ENCODE results near the gene ZNF611.
A peak's percentile ranks its signal among the peaks of the same experiment; 100 is the strongest.
"Not testable (repeated sequence)": the region's sequence is repeated elsewhere in the genome, so short reads cannot be mapped to it uniquely, and the experiment has no call there.

The ZNF611 gene

DNA sequence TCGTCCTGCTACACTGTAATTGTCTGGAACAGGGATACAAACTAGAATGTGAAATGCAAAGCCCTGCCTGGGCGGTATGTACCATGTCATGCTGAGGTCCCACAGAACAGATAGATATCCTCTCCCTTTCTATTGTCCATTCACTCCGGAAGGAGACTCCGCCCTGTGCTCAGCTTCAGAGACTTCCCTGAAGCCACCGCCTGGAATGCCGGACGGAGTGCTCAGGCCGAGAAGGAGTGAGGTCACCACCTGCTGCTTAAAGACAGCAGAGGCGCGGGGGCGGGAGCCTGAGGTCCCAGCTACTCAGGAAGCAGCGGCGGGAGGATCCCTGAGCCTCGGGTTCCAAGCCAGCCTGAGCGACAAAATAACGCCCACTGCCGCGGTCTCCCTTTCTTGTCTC, 890 bp upstream of the ZNF611 start:
- peak overlapping the region; percentile 73 for H3K27ac ChIP-seq (replicated peaks; ENCODE audit: low read length)
- no peak overlapping the region for H2BK12ac ChIP-seq (ENCODE audit: low read length)
- DNase-seq (ENCODE audit: low spot score) = peak; percentile 47
- H3K18ac ChIP-seq (ENCODE audit: low read length) = no peak overlapping the region
- peaks cover 0 to 1% of the 10 kb centered on the region in 2 donors for H3K4me1 ChIP-seq (ENCODE audit: control insufficient read depth in 2 of 2, insufficient read depth in 1 of 2, low read depth in 1 of 2, low read length in 2 of 2)
- WGBS, 2 donors (ENCODE audit: extremely low coverage in 2 of 2, insufficient read length in 2 of 2, insufficient replicate concordance in 1 of 2) = no CpG with 5 or more reads among the region's 18 CpGs
- H2BK120ac ChIP-seq (ENCODE audit: low read depth, low read length) = no peak overlapping the region
- H2AFZ ChIP-seq (ENCODE audit: low read length) = peak overlapping the region; percentile 94
- no peak overlapping the region for H3K23ac ChIP-seq (ENCODE audit: low read depth, low read length, poor library complexity)
- no peak overlapping the region for H3K4me2 ChIP-seq (ENCODE audit: insufficient read depth, low read length, poor library complexity, severe bottlenecking)
- peaks cover 0 to 7% of the 10 kb centered on the region in 2 donors for H3K36me3 ChIP-seq (replicated peaks in 1 of 2; ENCODE audit: control insufficient read depth in 2 of 2, insufficient read depth in 2 of 2, low read length in 2 of 2)
- peaks cover 1 to 7% of the 10 kb centered on the region in 2 donors for H3K9me3 ChIP-seq (replicated peaks in 1 of 2; ENCODE audit: control insufficient read depth in 2 of 2, insufficient read depth in 1 of 2, low read depth in 1 of 2, low read length in 2 of 2)
- H3K79me1 ChIP-seq (ENCODE audit: low read depth, low read length) = no peaks in the 10 kb centered on the region
- no peak overlapping the region for H3K9ac ChIP-seq (ENCODE audit: low read depth, low read length, poor library complexity)
- no peak overlapping the region for H4K91ac ChIP-seq (ENCODE audit: low read depth, low read length, poor library complexity)
- no peak overlapping the region for H2BK15ac ChIP-seq (ENCODE audit: low read length)
- no peak overlapping the region for H2AK5ac ChIP-seq (ENCODE audit: low read depth, low read length)
- no peak overlapping the region for H2BK5ac ChIP-seq (ENCODE audit: low read length)
- no peak overlapping the region for H3K4ac ChIP-seq (ENCODE audit: low read length)
- H3K14ac ChIP-seq (ENCODE audit: low read length) = no peak overlapping the region
- H3K4me3 ChIP-seq (ENCODE audit: low read length in 2 of 2) = no peak overlapping the region
- H4K8ac ChIP-seq (ENCODE audit: low read depth, low read length) = no peak overlapping the region
- no peaks in the 10 kb centered on the region for H3K27me3 ChIP-seq (ENCODE audit: control insufficient read depth in 3 of 3, insufficient read depth in 3 of 3, low read depth in 1 of 3, low read length in 3 of 3)

DNA sequence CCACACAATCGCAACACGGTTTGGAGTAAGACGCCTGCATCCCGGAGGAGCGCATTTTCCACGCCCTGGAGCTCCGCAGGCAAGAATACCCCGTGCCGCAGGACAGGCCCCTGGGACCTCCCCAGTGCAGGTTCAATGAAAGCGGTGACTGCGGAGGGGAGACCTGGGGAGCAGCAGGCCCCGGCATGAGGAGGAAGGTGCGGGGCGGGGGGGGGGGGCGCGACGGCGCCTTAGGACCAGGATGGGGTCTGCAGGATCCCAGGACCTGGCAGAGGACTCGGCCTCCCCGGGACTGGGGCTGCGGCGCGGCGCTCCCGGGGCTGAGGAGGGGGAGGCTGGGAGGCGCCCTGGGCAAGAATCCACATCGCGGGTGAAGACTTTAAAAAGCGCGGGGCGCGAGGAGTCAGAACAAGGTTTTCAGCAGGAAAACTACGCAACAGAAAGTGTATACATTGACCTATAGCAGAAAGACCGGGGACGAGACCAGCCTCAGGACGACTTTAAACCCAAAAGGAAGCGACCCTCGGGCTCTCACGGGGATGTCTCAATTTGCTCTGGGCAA, 432 bp downstream of the ZNF611 start:
- Histone ChIP-seq H2BK15ac (ENCODE audit: low read length) (no peak overlapping the region), H3K27me3 (ENCODE audit: control insufficient read depth in 3 of 3, insufficient read depth in 3 of 3, low read depth in 1 of 3, low read length in 3 of 3) (no peaks in the 10 kb centered on the region), H3K4me2 (ENCODE audit: insufficient read depth, low read length, poor library complexity, severe bottlenecking) (peak overlapping the region; percentile 87), H3K27ac (replicated peaks; ENCODE audit: low read length) (no peak overlapping the region), H2AK5ac (ENCODE audit: low read depth, low read length) (no peak overlapping the region), H3K23ac (ENCODE audit: low read depth, low read length, poor library complexity) (no peak overlapping the region), H3K4me1 (ENCODE audit: control insufficient read depth in 2 of 2, insufficient read depth in 1 of 2, low read depth in 1 of 2, low read length in 2 of 2) (peaks cover 0 to 1% of the 10 kb centered on the region in 2 donors), H2BK5ac (ENCODE audit: low read length) (no peak overlapping the region), H3K36me3 (replicated peaks in 1 of 2; ENCODE audit: control insufficient read depth in 2 of 2, insufficient read depth in 2 of 2, low read length in 2 of 2) (peaks cover 0 to 15% of the 10 kb centered on the region in 2 donors), H4K91ac (ENCODE audit: low read depth, low read length, poor library complexity) (no peak overlapping the region), H3K9me3 (replicated peaks in 1 of 2; ENCODE audit: control insufficient read depth in 2 of 2, insufficient read depth in 1 of 2, low read depth in 1 of 2, low read length in 2 of 2) (peaks cover 1 to 7% of the 10 kb centered on the region in 2 donors), H2BK12ac (ENCODE audit: low read length) (no peak overlapping the region), H2BK120ac (ENCODE audit: low read depth, low read length) (no peak overlapping the region), H3K9ac (ENCODE audit: low read depth, low read length, poor library complexity) (peak overlapping the region; percentile 90), H3K79me1 (ENCODE audit: low read depth, low read length) (no peaks in the 10 kb centered on the region), H3K18ac (ENCODE audit: low read length) (peak overlapping the region; percentile 80), H3K14ac (ENCODE audit: low read length) (no peak overlapping the region), H4K8ac (ENCODE audit: low read depth, low read length) (no peak overlapping the region), H2AFZ (ENCODE audit: low read length) (peak overlapping the region; percentile 94), H3K4ac (ENCODE audit: low read length) (no peak overlapping the region), H3K4me3 (ENCODE audit: low read length in 2 of 2) (peak overlapping the region; percentile 82 to 89)
- WGBS, 2 donors (ENCODE audit: extremely low coverage in 2 of 2, insufficient read length in 2 of 2, insufficient replicate concordance in 1 of 2) = no CpG with 5 or more reads among the region's 39 CpGs
- peak; percentile 37 for DNase-seq (ENCODE audit: low spot score)

DNA sequence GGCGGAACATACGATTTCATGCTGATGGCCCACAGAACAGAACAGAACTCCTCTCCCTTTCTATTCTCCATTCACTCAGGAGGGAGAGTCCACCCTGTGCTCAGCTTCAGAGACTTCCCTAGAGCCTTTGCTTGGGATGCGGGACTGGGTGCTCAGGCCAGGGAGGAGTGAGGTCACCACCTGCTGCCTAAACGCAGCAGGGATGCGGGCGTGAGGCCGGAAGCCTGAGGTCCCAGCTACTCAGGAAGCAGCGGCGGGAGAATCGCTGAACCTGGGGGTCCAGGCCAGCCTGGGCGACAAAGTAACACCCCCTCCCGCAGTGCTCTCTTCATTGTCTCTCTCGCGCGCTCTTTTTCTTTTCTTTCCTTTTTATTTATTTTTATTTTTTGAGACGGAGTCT, 8.8 kb downstream of the ZNF611 start:
- not testable (repeated sequence) for H3K4me2 ChIP-seq (ENCODE audit: insufficient read depth, low read length, poor library complexity, severe bottlenecking); H3K18ac ChIP-seq (ENCODE audit: low read length); H2AFZ ChIP-seq (ENCODE audit: low read length); H3K4me3 ChIP-seq (ENCODE audit: low read length in 2 of 2); H3K27me3 ChIP-seq (ENCODE audit: control insufficient read depth in 3 of 3, insufficient read depth in 3 of 3, low read depth in 1 of 3, low read length in 3 of 3); H3K4ac ChIP-seq (ENCODE audit: low read length); DNase-seq (ENCODE audit: low spot score); H2BK15ac ChIP-seq (ENCODE audit: low read length); H4K8ac ChIP-seq (ENCODE audit: low read depth, low read length); H2BK12ac ChIP-seq (ENCODE audit: low read length); H2BK120ac ChIP-seq (ENCODE audit: low read depth, low read length); H3K23ac ChIP-seq (ENCODE audit: low read depth, low read length, poor library complexity); H4K91ac ChIP-seq (ENCODE audit: low read depth, low read length, poor library complexity); H3K79me1 ChIP-seq (ENCODE audit: low read depth, low read length); H2AK5ac ChIP-seq (ENCODE audit: low read depth, low read length); H3K4me1 ChIP-seq (ENCODE audit: control insufficient read depth in 2 of 2, insufficient read depth in 1 of 2, low read depth in 1 of 2, low read length in 2 of 2); H3K14ac ChIP-seq (ENCODE audit: low read length); H3K9ac ChIP-seq (ENCODE audit: low read depth, low read length, poor library complexity); H2BK5ac ChIP-seq (ENCODE audit: low read length); H3K27ac ChIP-seq (replicated peaks; ENCODE audit: low read length)
- no CpG with 5 or more reads among the region's 16 CpGs for WGBS, 2 donors (ENCODE audit: extremely low coverage in 2 of 2, insufficient read length in 2 of 2, insufficient replicate concordance in 1 of 2)
- Histone ChIP-seq H3K36me3 (replicated peaks in 1 of 2; ENCODE audit: control insufficient read depth in 2 of 2, insufficient read depth in 2 of 2, low read length in 2 of 2) (peaks cover 5 to 74% of the 10 kb centered on the region in 2 donors), H3K9me3 (replicated peaks in 1 of 2; ENCODE audit: control insufficient read depth in 2 of 2, insufficient read depth in 1 of 2, low read depth in 1 of 2, low read length in 2 of 2) (peaks cover 5 to 26% of the 10 kb centered on the region in 2 donors)

DNA sequence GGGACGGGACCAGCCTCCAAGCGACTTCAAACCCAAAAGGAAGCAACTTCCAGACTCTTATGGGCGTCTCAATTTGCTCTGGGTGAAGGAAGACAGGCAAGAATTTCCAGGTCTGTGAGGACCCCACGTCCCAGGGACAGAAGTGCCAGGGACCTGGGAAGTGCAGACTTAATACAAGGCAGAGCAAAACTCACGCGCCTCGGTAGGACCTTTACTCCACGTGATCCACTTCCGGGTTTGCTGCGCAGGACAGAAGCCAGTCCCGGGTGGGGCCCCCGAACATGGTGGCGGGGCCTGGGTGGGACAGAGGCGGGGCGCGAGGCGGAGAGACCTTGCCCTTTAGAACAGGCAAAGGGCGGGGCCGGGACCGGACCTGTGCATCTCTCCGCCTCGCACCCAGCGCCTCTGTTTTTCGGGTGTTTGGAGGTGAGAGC, 9.3 kb downstream of the ZNF611 start:
- no peak overlapping the region for H3K9ac ChIP-seq (ENCODE audit: low read depth, low read length, poor library complexity)
- H3K23ac ChIP-seq (ENCODE audit: low read depth, low read length, poor library complexity) = no peak overlapping the region
- H3K36me3 ChIP-seq (replicated peaks in 1 of 2; ENCODE audit: control insufficient read depth in 2 of 2, insufficient read depth in 2 of 2, low read length in 2 of 2) = peaks cover 8 to 77% of the 10 kb centered on the region in 2 donors
- H2BK120ac ChIP-seq (ENCODE audit: low read depth, low read length) = no peak overlapping the region
- no peak overlapping the region for H3K4me2 ChIP-seq (ENCODE audit: insufficient read depth, low read length, poor library complexity, severe bottlenecking)
- no peak overlapping the region for H3K18ac ChIP-seq (ENCODE audit: low read length)
- H2AK5ac ChIP-seq (ENCODE audit: low read depth, low read length) = no peak overlapping the region
- no peak overlapping the region for H2BK15ac ChIP-seq (ENCODE audit: low read length)
- no peak overlapping the region for H3K4ac ChIP-seq (ENCODE audit: low read length)
- H3K4me1 ChIP-seq (ENCODE audit: control insufficient read depth in 2 of 2, insufficient read depth in 1 of 2, low read depth in 1 of 2, low read length in 2 of 2) = no peaks in the 10 kb centered on the region
- H4K91ac ChIP-seq (ENCODE audit: low read depth, low read length, poor library complexity) = no peak overlapping the region
- H2BK5ac ChIP-seq (ENCODE audit: low read length) = no peak overlapping the region
- no peak for DNase-seq (ENCODE audit: low spot score)
- no peaks in the 10 kb centered on the region for H3K27me3 ChIP-seq (ENCODE audit: control insufficient read depth in 3 of 3, insufficient read depth in 3 of 3, low read depth in 1 of 3, low read length in 3 of 3)
- no peak overlapping the region for H3K4me3 ChIP-seq (ENCODE audit: low read length in 2 of 2)
- peaks cover 5% of the 10 kb centered on the region for H3K79me1 ChIP-seq (ENCODE audit: low read depth, low read length)
- H4K8ac ChIP-seq (ENCODE audit: low read depth, low read length) = no peak overlapping the region
- no peak overlapping the region for H3K27ac ChIP-seq (replicated peaks; ENCODE audit: low read length)
- H3K14ac ChIP-seq (ENCODE audit: low read length) = no peak overlapping the region
- no peak overlapping the region for H2BK12ac ChIP-seq (ENCODE audit: low read length)
- H3K9me3 ChIP-seq (replicated peaks in 1 of 2; ENCODE audit: control insufficient read depth in 2 of 2, insufficient read depth in 1 of 2, low read depth in 1 of 2, low read length in 2 of 2) = peaks cover 5 to 28% of the 10 kb centered on the region in 2 donors
- WGBS, 2 donors (ENCODE audit: extremely low coverage in 2 of 2, insufficient read length in 2 of 2, insufficient replicate concordance in 1 of 2) = no CpG with 5 or more reads among the region's 24 CpGs
- no peak overlapping the region for H2AFZ ChIP-seq (ENCODE audit: low read length)
